ENCODE measurements around the gene RASGRF1. TPM values are rescaled to one million over a fixed set of nuclear protein-coding genes. Genes with fewer than 3 reads are reported as not detected.
A peak's percentile ranks its signal among the peaks of the same experiment; 100 is the strongest.

The RASGRF1 gene
- total RNA-seq, 4 donors from 2014 or later, result 0.14 to 0.75 (median 0.64) TPM; not detected in 1

GRCh38 chr15:78934655-78935023 is 155.9 kb downstream of the RASGRF1 start:
- TF ChIP-seq EP300 (IDR thresholded peaks at IDR 0.05; ENCODE audit: low read depth) (no peak), POLR2A (IDR thresholded peaks at IDR 0.05) (no peak), POLR2AphosphoS5 (IDR thresholded peaks at IDR 0.05) (no peak), CTCF (IDR thresholded peaks at IDR 0.05) (no peak)
- intact Hi-C loops (cut with DNase I; ENCODE audit: low total_unique reads), result no loop called here

GRCh38 chr15:78933823-78934654 is 156.5 kb downstream of the RASGRF1 start:
- in situ Hi-C loops (cut with MboI; ENCODE audit: low pct_ligation_motif_present in 1 of 4, low pct_unique_long_range_greater_than_20kb in 1 of 4, low sequenced_read_pairs in 3 of 4) (no loop called here), intact Hi-C loops (cut with DNase I; ENCODE audit: low total_unique reads) (no loop called here)
- no peak for DNase-seq
- no peak overlapping the region for H3K4me3 ChIP-seq
- TF ChIP-seq EP300 (IDR thresholded peaks at IDR 0.05; ENCODE audit: low read depth), result no peak
- TF ChIP-seq CTCF (IDR thresholded peaks at IDR 0.05), result no peak
- no peak for TF ChIP-seq POLR2AphosphoS5 (IDR thresholded peaks at IDR 0.05)
- TF ChIP-seq POLR2A (IDR thresholded peaks at IDR 0.05), result no peak
- peaks cover 0 to 7% (median 0%) of the 10 kb centered on the region in 4 donors for H3K4me1 ChIP-seq
- H3K36me3 ChIP-seq, result no peaks in the 10 kb centered on the region
- H3K27me3 ChIP-seq, result no peaks in the 10 kb centered on the region
- 70 to 83% methylated on average over 1 to 20 of the region's 20 CpGs for WGBS, 2 donors (ENCODE audit: low coverage in 1 of 2)
- peak overlapping the region in 2 of 4 donors; percentile 9 to 37 for H3K27ac ChIP-seq
- H3K9me3 ChIP-seq, result no peaks in the 10 kb centered on the region

More at GRCh38 chr15:78934655-78935023, 155.9 kb downstream of the RASGRF1 start:
- Histone ChIP-seq H3K4me3 (no peak overlapping the region), H3K27me3 (no peaks in the 10 kb centered on the region), H3K36me3 (no peaks in the 10 kb centered on the region), H3K9me3 (no peaks in the 10 kb centered on the region), H3K27ac (peak overlapping the region in 1 of 4 donors; percentile 37), H3K4me1 (peaks cover 0 to 7% (median 0%) of the 10 kb centered on the region in 4 donors)
- no peak for DNase-seq
- WGBS, 2 donors (ENCODE audit: low coverage in 1 of 2), result 80 to 87% methylated on average over 5 of the region's 5 CpGs
- in situ Hi-C loops (cut with MboI; ENCODE audit: low pct_ligation_motif_present in 1 of 4, low pct_unique_long_range_greater_than_20kb in 1 of 4, low sequenced_read_pairs in 3 of 4), result no loop called here

- Histone ChIP-seq H3K27me3 (no peaks in the 10 kb centered on the region), H3K4me3 (no peak overlapping the region), H3K27ac (no peak overlapping the region), H3K9me3 (no peaks in the 10 kb centered on the region), H3K36me3 (no peaks in the 10 kb centered on the region), H3K4me1 (peaks cover 0 to 7% (median 0%) of the 10 kb centered on the region in 4 donors)
- in situ Hi-C loops (cut with MboI; ENCODE audit: low pct_ligation_motif_present in 1 of 4, low pct_unique_long_range_greater_than_20kb in 1 of 4, low sequenced_read_pairs in 3 of 4) (no loop called here), intact Hi-C loops (cut with DNase I; ENCODE audit: low total_unique reads) (no loop called here)
- DNase-seq, result no peak
- TF ChIP-seq EP300 (IDR thresholded peaks at IDR 0.05; ENCODE audit: low read depth), result no peak
- no peak for TF ChIP-seq POLR2AphosphoS5 (IDR thresholded peaks at IDR 0.05)
- no peak for TF ChIP-seq POLR2A (IDR thresholded peaks at IDR 0.05)
- no peak for TF ChIP-seq CTCF (IDR thresholded peaks at IDR 0.05)
- WGBS, 2 donors (ENCODE audit: low coverage in 1 of 2), result 87% methylated on average over 12 of the region's 12 CpGs; no CpG with 5 or more reads in 1 of the 2 donors
These were observed 157.3 kb downstream of the RASGRF1 start for GRCh38 chr15:78933187-78933822.

GRCh38 chr15:78932258-78932808 is 158.2 kb downstream of the RASGRF1 start:
- in situ Hi-C loops (cut with MboI; ENCODE audit: low pct_ligation_motif_present in 1 of 4, low pct_unique_long_range_greater_than_20kb in 1 of 4, low sequenced_read_pairs in 3 of 4), result no loop called here
- H3K9me3 ChIP-seq, result no peaks in the 10 kb centered on the region
- intact Hi-C loops (cut with DNase I; ENCODE audit: low total_unique reads), result no loop called here
- H3K27ac ChIP-seq, result no peak overlapping the region
- H3K4me3 ChIP-seq, result no peak overlapping the region
- WGBS, 2 donors (ENCODE audit: low coverage in 1 of 2), result 40 to 96% methylated on average over 1 to 6 of the region's 13 CpGs
- TF ChIP-seq EP300 (IDR thresholded peaks at IDR 0.05; ENCODE audit: low read depth) (no peak), POLR2AphosphoS5 (IDR thresholded peaks at IDR 0.05) (no peak), POLR2A (IDR thresholded peaks at IDR 0.05) (no peak), CTCF (IDR thresholded peaks at IDR 0.05) (no peak)
- peaks cover 0 to 7% (median 0%) of the 10 kb centered on the region in 4 donors for H3K4me1 ChIP-seq
- no peak for DNase-seq
- no peaks in the 10 kb centered on the region for H3K27me3 ChIP-seq
- H3K36me3 ChIP-seq, result no peaks in the 10 kb centered on the region
